ENCODE results near the gene C20orf96. TPM values are rescaled to one million over a fixed set of nuclear protein-coding genes. Genes with fewer than 3 reads are reported as not detected.

The C20orf96 gene
- total RNA-seq, 1 donor from 2014 or later, result 8.8 TPM

DNA sequence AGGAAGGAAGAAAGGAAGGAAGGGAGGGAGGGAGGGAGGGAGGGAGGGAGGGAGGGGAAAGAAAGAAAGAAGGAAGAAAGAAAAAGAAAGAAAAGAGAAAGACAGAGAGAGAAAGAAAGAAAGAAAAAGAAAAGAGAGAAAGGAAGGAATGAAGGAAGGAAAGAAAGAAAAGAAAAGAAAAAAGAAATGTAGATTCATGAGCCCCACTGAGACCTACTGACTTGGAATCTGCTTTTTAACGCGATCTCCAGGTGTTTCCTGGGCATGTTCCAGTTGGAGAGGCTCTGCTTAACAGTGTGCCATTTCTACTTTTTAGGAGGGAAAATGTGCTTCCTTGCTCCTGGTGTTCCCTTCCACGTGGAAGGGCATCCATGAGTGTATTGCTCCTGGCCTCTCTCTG lies 16.7 kb downstream of the C20orf96 start:
- no peak for ATAC-seq
- H3K4me1 ChIP-seq, result no peaks in the 10 kb centered on the region
- H3K4me3 ChIP-seq, result no peak overlapping the region
- no peaks in the 10 kb centered on the region for H3K9me3 ChIP-seq
- no peaks in the 10 kb centered on the region for H3K27me3 ChIP-seq
- DNase-seq, result no peak
- peaks cover 15% of the 10 kb centered on the region for H3K36me3 ChIP-seq
- H3K27ac ChIP-seq, result no peak overlapping the region
- TF ChIP-seq, protein P1, sequence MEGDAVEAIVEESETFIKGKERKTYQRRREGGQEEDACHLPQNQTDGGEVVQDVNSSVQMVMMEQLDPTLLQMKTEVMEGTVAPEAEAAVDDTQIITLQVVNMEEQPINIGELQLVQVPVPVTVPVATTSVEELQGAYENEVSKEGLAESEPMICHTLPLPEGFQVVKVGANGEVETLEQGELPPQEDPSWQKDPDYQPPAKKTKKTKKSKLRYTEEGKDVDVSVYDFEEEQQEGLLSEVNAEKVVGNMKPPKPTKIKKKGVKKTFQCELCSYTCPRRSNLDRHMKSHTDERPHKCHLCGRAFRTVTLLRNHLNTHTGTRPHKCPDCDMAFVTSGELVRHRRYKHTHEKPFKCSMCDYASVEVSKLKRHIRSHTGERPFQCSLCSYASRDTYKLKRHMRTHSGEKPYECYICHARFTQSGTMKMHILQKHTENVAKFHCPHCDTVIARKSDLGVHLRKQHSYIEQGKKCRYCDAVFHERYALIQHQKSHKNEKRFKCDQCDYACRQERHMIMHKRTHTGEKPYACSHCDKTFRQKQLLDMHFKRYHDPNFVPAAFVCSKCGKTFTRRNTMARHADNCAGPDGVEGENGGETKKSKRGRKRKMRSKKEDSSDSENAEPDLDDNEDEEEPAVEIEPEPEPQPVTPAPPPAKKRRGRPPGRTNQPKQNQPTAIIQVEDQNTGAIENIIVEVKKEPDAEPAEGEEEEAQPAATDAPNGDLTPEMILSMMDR (IDR thresholded peaks at IDR 0.05), result no peak
- intact Hi-C loops (cut with DNase I), result no loop called here

- Histone ChIP-seq H3K27me3 (no peaks in the 10 kb centered on the region), H3K9me3 (no peaks in the 10 kb centered on the region), H3K36me3 (peaks cover 9% of the 10 kb centered on the region), H3K4me1 (no peaks in the 10 kb centered on the region), H3K4me3 (no peak overlapping the region), H3K27ac (no peak overlapping the region)
- DNase-seq (no peak), ATAC-seq (no peak)
- intact Hi-C loops (cut with DNase I), result no loop called here
- TF ChIP-seq, protein P1 (IDR thresholded peaks at IDR 0.05), result no peak
These were observed 17.8 kb downstream of the C20orf96 start for GRCh38 chr20:272718-273117.

DNA sequence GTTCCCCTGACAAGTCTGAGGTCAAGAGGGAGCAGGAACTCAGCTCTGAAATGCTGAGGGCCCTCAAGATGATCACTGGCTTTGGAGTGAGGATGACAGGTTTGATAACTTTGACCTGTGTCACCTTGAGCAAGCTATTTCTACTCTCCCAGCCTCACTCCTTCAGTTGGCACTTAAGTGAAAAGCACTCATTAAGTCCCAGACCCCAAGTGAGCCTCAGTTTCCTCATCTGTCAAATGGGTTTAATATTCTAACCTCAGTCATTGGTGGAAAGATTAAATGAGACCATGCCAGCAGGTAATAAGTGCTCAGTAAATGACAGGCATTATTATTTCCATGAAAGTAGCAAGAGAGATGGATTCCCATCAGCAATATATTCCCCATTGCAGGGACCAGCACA lies 19.0 kb downstream of the C20orf96 start:
- TF ChIP-seq, protein P1 (IDR thresholded peaks at IDR 0.05), result no peak
- no peak for DNase-seq

DNA sequence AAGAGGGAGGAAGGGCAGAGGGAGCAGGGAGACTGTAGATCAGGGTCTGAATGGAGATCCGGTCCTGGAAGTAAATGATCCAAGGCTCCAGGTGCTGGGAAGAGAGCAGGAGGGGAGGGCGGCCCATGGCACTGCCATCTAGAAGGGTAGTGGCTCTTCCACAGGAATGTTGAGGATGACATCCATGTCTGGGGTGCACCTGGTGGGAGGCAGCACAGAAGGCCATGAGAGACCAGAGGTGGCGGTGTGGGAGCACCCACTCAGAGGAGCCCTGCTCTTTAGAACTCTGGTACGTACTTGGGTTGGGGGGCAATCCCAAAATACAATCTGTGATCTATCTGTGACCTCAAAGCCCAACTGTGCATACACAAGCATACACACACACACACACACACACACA lies 19.5 kb downstream of the C20orf96 start:
- ATAC-seq (no peak), DNase-seq (no peak)
- Histone ChIP-seq H3K9me3 (no peaks in the 10 kb centered on the region), H3K27ac (no peak overlapping the region), H3K4me3 (no peak overlapping the region), H3K4me1 (peaks cover 4% of the 10 kb centered on the region), H3K36me3 (no peaks in the 10 kb centered on the region), H3K27me3 (no peaks in the 10 kb centered on the region)
- TF ChIP-seq, protein P1 (IDR thresholded peaks at IDR 0.05), result no peak
- intact Hi-C loops (cut with DNase I), result no loop called here

More for the DNA sequence above, 19.0 kb downstream of the C20orf96 start:
- Histone ChIP-seq H3K36me3 (peaks cover 3% of the 10 kb centered on the region), H3K27me3 (no peaks in the 10 kb centered on the region), H3K9me3 (no peaks in the 10 kb centered on the region), H3K4me3 (no peak overlapping the region), H3K4me1 (peaks cover 4% of the 10 kb centered on the region), H3K27ac (no peak overlapping the region)
- ATAC-seq, result no peak
- intact Hi-C loops (cut with DNase I), result no loop called here

- Histone ChIP-seq H3K9me3 (no peaks in the 10 kb centered on the region), H3K27ac (no peak overlapping the region), H3K27me3 (no peaks in the 10 kb centered on the region), H3K4me3 (no peak overlapping the region), H3K36me3 (no peaks in the 10 kb centered on the region), H3K4me1 (peaks cover 4% of the 10 kb centered on the region)
- DNase-seq, result no peak
- intact Hi-C loops (cut with DNase I), result no loop called here
- ATAC-seq, result no peak
- TF ChIP-seq, protein P1 (IDR thresholded peaks at IDR 0.05), result no peak
These were observed 20.0 kb downstream of the C20orf96 start for GRCh38 chr20:270517-270916.

All from upper lobe of right lung (tissue), 1 donor.